Stimulated activated CD4-positive, alpha-beta T cell treated with anti-CD3 and anti-CD28 coated beads, TNF-alpha, amount 100 ng/mL, for 48 hours (primary cell): ENCODE measurements around the gene DNAH17.

ENCODE experiments used
- DNase-seq, 3 donors: peaks; one replicate each; pipeline ENCODE4 v3.0.0-alpha.2; 2020; ENCODE audit warnings: low read depth in 3 of 3

The DNAH17 gene

GRCh38 chr17:78577296-78577695 lies at the start of gene DNAH17:
Gene DNAH17 (minus strand): TSS chr17:78577396. CDS start chr17:78575057, 2,339 bp downstream.
- no peak for DNase-seq

GRCh38 chr17:78624324-78625151 lies 47.3 kb upstream of the DNAH17 start:
- no peak for DNase-seq

DNA sequence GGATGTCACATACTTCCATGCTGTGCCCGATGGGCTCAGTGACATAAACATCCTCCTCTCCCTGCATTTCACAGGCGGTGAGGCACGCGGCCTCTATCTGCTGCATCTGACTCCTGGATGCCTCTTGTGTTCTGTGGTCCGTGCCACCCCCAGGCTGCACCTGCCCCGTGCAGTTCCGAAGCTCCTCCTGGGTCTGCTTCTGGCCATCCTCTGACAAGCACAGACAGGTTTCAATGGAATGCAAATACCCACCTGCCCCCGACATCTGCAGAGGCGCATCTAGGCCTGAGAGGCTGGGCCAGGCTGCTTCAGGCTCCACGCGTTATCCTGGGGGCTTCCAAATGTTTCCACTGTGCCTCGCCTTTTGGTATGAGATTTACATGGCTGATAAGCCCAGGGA lies 46.3 kb upstream of the DNAH17 start:
- no peak for DNase-seq

DNA sequence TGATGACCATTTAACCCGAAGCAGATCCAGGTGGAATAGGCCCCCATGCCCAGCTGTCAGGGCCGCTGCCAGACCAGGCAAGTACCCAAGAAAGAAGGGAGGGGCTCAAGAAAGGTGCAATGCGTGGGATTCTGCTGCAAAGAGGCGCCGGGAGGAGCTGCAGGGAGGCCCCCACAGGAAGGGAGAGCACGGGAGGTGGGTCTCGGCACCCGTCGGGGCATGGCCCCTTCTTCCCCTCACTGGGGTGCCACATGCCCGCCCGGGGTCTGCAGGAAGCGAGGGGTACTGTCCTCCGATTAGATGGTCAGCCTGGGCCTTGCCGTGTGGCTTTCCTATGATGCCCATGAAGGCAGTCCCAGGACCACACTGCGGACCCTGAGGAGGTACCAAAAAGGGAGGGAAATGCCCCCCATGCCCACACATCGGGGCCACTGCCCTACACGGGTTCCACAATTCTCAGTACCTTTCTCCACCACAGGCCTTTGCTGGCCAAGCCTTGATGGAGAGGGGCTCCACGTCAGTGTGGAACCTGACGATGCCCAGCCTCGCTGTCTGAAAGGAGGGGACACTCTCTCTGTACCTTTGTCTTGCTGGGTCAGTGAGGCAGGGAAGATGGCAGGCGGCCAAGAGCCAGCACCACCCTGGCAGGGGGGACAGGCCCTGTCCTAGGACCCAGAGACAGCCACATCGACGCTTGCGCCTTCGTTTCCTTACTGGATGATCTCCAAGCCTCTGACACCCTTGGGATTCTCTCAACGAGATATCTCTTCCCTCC lies 45.5 kb upstream of the DNAH17 start:
- no peak for DNase-seq

DNA sequence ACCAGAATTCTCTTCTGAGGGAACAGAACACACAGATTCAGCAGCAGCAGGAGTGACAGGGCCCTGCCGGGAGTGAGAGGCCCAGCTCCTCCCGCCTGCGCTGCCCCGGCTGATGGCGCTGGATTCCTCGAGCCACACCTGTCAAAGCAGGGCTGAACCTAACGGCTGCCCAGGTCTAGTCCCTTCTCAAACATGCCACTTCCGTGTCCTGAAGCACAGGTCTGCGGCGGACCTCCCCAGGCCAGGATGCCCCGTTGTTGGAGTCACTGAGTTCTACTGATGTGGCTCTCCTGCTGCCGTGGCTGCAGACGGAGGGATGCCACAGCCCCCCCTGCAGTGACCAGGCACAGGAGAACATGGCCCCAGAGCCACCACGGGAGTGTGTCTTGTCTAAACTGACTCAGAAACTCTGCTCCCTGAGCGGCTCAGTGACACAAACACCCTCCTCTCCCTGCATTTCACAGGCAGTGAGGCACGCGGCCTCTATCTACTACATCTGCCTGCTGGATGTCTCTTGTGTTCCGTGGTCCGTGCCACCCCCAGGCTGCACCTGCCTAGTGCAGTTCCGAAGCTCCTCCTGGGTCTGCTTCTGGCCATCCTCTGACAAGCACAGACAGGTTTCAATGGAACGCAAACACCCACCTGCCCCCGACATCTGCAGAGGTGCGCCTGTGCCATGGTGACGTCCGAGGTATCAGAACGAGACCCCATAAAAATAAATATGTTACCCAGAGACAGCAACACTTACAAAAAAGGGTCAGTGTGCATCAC lies 44.7 kb upstream of the DNAH17 start:
- no peak for DNase-seq

- no peak for DNase-seq
Measured at GRCh38 chr17:78620099-78620498, 42.9 kb upstream of the DNAH17 start.

GRCh38 chr17:78619334-78619733 lies 42.1 kb upstream of the DNAH17 start:
- DNase-seq = no peak

GRCh38 chr17:78618264-78619066 lies 41.3 kb upstream of the DNAH17 start:
- no peak for DNase-seq

GRCh38 chr17:78617511-78618061 lies 40.4 kb upstream of the DNAH17 start:
- DNase-seq = no peak

- no peak for DNase-seq
Measured at GRCh38 chr17:78616946-78617345, 39.8 kb upstream of the DNAH17 start.

GRCh38 chr17:78615631-78616030 lies 38.4 kb upstream of the DNAH17 start:
- DNase-seq = no peak

GRCh38 chr17:78613416-78613815 lies 36.2 kb upstream of the DNAH17 start:
- DNase-seq = no peak

DNA sequence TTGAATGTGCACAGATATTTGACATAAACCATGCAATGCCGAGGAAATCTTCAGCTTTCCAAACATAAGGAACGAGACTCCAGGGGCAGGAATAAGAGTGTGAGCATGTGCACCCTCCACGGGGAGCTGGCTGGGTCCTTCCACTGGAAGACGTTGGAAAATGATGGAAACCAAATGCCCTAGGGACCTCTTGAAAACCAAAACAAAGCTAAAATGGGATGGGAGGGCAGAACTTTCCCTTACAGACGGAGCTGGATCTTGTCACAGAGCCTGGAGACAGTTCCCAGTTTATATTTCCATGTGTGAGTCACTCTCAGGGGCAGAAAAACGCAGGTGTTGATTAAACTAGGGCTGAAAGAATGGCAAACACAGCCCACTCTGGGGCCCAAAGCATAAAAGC lies 34.4 kb upstream of the DNAH17 start:
- DNase-seq = no peak

DNA sequence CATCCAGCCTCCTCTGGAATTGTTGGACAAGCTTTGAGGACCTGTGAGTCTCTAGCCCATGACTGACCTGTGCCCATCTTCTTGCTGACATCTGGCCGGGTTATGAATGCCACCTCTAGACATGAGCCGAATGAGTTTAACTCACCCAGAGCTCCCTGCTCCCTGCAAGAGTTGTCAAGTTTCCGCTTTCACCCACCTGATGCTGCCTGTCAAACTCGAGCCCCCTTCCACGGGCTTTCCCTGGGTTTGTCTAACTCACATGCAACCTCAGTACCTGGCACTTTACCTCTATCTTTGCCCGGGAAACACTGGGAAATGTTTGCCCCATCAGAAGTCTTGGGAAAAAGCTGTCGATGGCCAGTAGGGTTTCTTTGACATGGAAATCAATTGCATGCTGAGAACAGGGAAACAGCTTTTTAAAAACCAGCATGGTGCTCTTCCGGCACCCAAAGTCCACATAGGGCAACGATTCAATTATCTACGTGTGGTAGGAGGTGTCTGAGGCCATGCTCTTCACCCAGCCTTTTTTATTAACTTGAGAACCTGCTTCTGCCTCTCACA lies 33.8 kb upstream of the DNAH17 start:
- DNase-seq = no peak

DNA sequence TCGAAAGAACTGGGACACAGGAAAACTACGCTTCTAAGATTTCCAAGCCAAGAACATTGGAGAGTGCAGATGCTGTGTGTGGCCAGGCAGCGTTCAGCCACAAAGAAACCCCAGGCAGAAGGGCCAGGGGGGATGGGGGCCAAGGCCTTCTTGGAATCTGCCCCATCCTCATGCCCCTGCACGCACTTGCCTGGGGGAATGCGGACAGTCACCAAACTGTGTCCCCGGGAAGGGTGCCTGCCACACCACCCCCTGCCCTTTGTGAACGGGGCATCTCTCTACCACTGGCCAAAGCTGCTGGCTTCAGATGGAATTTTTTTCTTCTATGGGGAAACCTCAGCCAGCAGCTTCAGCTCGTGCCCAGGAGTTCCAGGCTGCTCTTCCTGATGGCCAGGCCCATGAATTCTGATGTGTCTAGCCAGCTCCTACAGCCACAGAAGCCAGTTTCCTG lies 32.0 kb upstream of the DNAH17 start:
- no peak for DNase-seq

- no peak for DNase-seq
Measured at GRCh38 chr17:78608804-78609186, 31.6 kb upstream of the DNAH17 start.

DNA sequence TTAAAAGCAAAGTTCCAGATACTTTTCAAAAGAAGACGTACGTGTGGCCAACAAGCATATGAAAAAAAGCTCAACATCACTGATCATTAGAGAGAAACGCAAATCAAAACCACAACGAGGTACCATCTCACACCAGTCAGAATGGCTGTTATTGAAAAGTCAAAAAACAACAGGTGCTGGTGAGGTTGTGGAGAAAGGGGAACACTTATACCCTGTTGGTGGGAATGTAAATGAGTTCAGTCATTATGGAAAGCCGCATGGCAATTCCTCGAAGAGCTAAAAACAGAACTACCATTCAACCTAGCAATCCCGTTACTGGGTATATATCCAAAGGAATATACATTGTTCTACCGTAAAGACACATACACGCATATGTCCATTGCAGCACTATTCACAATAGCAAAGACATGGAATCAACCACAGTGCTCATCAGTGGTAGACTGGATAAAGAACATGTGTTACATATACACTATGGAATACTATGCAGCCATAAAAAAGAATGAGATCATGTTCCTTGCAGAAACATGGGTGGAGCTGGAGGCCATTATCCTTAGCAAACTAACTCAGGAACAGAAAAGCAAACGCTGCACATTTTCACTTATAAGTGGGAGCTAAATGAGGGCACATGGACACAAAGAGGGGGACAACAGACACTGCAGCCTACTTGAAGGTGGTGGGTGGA lies 31.1 kb upstream of the DNAH17 start:
- no peak for DNase-seq

DNA sequence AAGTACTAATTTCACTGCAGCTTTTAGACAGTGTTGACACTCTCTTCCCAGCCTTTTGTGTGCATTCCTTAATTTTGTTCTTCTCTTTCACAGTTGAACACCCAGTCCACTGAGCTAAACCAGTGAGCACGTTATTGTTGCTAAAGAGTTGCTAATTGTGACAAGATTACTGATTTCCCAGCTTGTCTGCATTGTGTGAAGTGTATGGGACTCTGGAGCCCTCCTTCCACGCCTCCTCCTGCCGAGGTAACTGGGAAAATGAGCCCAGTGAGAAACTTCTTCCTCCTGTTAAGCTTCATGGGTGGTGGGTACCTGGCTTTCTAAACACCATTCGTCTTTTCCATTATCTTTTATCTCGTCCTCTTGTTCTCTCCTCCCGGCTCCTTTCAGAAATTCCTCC lies 29.8 kb upstream of the DNAH17 start:
- DNase-seq = no peak

- no peak for DNase-seq
Measured at GRCh38 chr17:78605886-78606285, 28.7 kb upstream of the DNAH17 start.

DNA sequence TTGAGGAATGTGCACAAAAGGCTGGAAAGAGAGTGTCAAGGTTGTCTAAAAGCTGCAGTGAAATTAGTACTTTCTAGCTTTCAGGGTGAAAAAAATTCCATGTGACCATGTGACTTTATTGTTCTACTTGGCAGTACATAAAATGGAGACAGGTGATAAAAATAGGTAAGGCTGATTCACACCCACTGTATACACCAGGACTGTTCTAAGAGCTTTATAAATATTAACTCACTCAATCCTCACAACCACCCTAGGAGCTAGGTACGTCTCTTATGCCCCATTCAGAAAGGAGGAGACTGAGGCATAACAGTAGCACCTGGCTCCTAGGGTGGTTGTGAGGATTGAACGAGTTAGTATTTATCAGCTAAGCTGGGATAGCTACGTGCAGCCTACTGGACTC lies 28.2 kb upstream of the DNAH17 start:
- no peak for DNase-seq
